H9 (cell line): ENCODE results near the gene HAUS7. TPM values are rescaled to one million over a fixed set of nuclear protein-coding genes. Genes with fewer than 3 reads are reported as not detected.

ENCODE experiments used
- DNase-seq: peaks from one replicate; pipeline ENCODE4 v3.0.0-alpha.2; 2017
- H2AFZ ChIP-seq: one replicate; pipeline ENCODE4 v1.6.1; 2013; ENCODE audit warnings: mild to moderate bottlenecking, low read length, control low read depth, moderate library complexity
- H2AK5ac ChIP-seq: 2 replicates; pipeline ENCODE4 v1.6.1; 2013; ENCODE audit warnings: low read length, control low read depth, mixed read lengths; ENCODE audit not compliant: insufficient read length
- H2BK120ac ChIP-seq: one replicate; pipeline ENCODE4 v1.6.1; 2013; ENCODE audit warnings: low read depth, mild to moderate bottlenecking, low read length, control low read depth, inconsistent platforms; ENCODE audit not compliant: poor library complexity, severe bottlenecking
- H2BK12ac ChIP-seq: 2 replicates; pipeline ENCODE4 v1.6.1; 2013; ENCODE audit warnings: low read length, control low read depth, mixed read lengths, low read depth; ENCODE audit not compliant: insufficient read length
- H2BK15ac ChIP-seq: 2 replicates; pipeline ENCODE4 v1.6.1; 2013; ENCODE audit warnings: low read depth, low read length, control low read depth
- H2BK20ac ChIP-seq: one replicate; pipeline ENCODE4 v1.6.1; 2013; ENCODE audit warnings: low read depth, mild to moderate bottlenecking, low read length, control low read depth, inconsistent platforms; ENCODE audit not compliant: poor library complexity, severe bottlenecking
- H2BK5ac ChIP-seq: 2 replicates; pipeline ENCODE4 v1.6.1; 2013; ENCODE audit warnings: low read length, control low read depth, mixed read lengths; ENCODE audit not compliant: insufficient read length
- H3K14ac ChIP-seq: 2 replicates; pipeline ENCODE4 v1.6.1; 2013; ENCODE audit warnings: low read length, control low read depth; ENCODE audit not compliant: insufficient read depth
- H3K18ac ChIP-seq: 2 replicates; pipeline ENCODE4 v1.6.1; 2013; ENCODE audit warnings: low read depth, mild to moderate bottlenecking, mixed read lengths, low read length, control low read depth; ENCODE audit not compliant: insufficient read length
- H3K23ac ChIP-seq: 2 replicates; pipeline ENCODE4 v1.6.1; 2013; ENCODE audit warnings: low read length, control low read depth, mixed read lengths, low read depth; ENCODE audit not compliant: insufficient read length
- H3K23me2 ChIP-seq: 2 replicates; pipeline ENCODE4 v1.6.1; 2013; ENCODE audit warnings: low read depth, mild to moderate bottlenecking, mixed read lengths, low read length, control low read depth; ENCODE audit not compliant: insufficient read length, poor library complexity, severe bottlenecking
- H3K27ac ChIP-seq: 2 replicates; pipeline ENCODE4 v1.5.1; 2013; ENCODE audit warnings: low read length, control low read depth, mixed read lengths, low read depth; ENCODE audit not compliant: insufficient read length
- H3K27me3 ChIP-seq: 2 replicates; pipeline ENCODE4 v1.6.1; 2013; ENCODE audit warnings: low read length, control low read depth, inconsistent platforms; ENCODE audit not compliant: insufficient read depth
- H3K4ac ChIP-seq: 2 replicates; pipeline ENCODE4 v1.6.1; 2013; ENCODE audit warnings: low read depth, mild to moderate bottlenecking, control low read depth, inconsistent platforms, low read length, moderate library complexity
- H3K4me1 ChIP-seq: 2 replicates; pipeline ENCODE4 v1.6.1; 2013; ENCODE audit warnings: low read length, control low read depth, inconsistent platforms; ENCODE audit not compliant: insufficient read depth
- H3K4me2 ChIP-seq: 2 replicates; pipeline ENCODE4 v1.6.1; 2013; ENCODE audit warnings: low read length, control low read depth, mixed read lengths; ENCODE audit not compliant: insufficient read length, insufficient read depth
- H3K56ac ChIP-seq: 2 replicates; pipeline ENCODE4 v1.6.1; 2013; ENCODE audit warnings: low read depth, mild to moderate bottlenecking, mixed read lengths, low read length, control low read depth; ENCODE audit not compliant: insufficient read length
- H3K79me1 ChIP-seq: 2 replicates; pipeline ENCODE4 v1.6.1; 2013; ENCODE audit warnings: low read depth, mild to moderate bottlenecking, moderate library complexity, low read length, control low read depth, inconsistent platforms; ENCODE audit not compliant: insufficient read depth, poor library complexity, severe bottlenecking
- H3K79me2 ChIP-seq: 2 replicates; pipeline ENCODE4 v1.6.1; 2013; ENCODE audit warnings: low read length, control low read depth, inconsistent platforms; ENCODE audit not compliant: insufficient read depth
- H3K9ac ChIP-seq: 2 replicates; pipeline ENCODE4 v1.6.1; 2013; ENCODE audit warnings: low read length, control low read depth, mixed read lengths; ENCODE audit not compliant: insufficient read length; ENCODE audit errors: extremely low read depth
- H3K9me3 ChIP-seq: one replicate; pipeline ENCODE4 v1.6.1; 2013; ENCODE audit warnings: low read depth, low read length, inconsistent platforms; ENCODE audit not compliant: control insufficient read depth
- H3T11ph ChIP-seq: one replicate; pipeline ENCODE4 v1.6.1; 2013; ENCODE audit warnings: mild to moderate bottlenecking, low read length, control low read depth, inconsistent platforms
- H4K20me1 ChIP-seq: one replicate; pipeline ENCODE4 v1.6.1; 2013; ENCODE audit not compliant: control insufficient read depth, insufficient read length, insufficient read depth
- H4K5ac ChIP-seq: 2 replicates; pipeline ENCODE4 v1.6.1; 2013; ENCODE audit warnings: low read depth, mild to moderate bottlenecking, mixed read lengths, low read length, control low read depth; ENCODE audit not compliant: insufficient read length
- H4K8ac ChIP-seq: replicated peaks from 2 replicates; pipeline ENCODE4 v1.6.1; 2013; ENCODE audit warnings: low read length, control low read depth, mixed read lengths, low read depth; ENCODE audit not compliant: insufficient read length
- H4K91ac ChIP-seq: 2 replicates; pipeline ENCODE4 v1.6.1; 2013; ENCODE audit warnings: low read depth, mild to moderate bottlenecking, moderate library complexity, mixed read lengths, low read length, control low read depth; ENCODE audit not compliant: insufficient read length
- H3K27ac Mint-ChIP-seq, 3 experiments: 2 replicates in 2 of 3; 3 replicates in 1 of 3; pipeline ENCODE4 v1.8.0; 2020 to 2021; ENCODE audit warnings: mixed read lengths in 3 of 3, mild to moderate bottlenecking in 1 of 3, moderate library complexity in 1 of 3
- H3K27me3 Mint-ChIP-seq: 2 replicates; pipeline ENCODE4 v1.8.0; 2021; ENCODE audit warnings: low read depth, mild to moderate bottlenecking, moderate library complexity, mixed read lengths
- H3K36me3 Mint-ChIP-seq, 3 experiments: 2 replicates in 2 of 3; 3 replicates in 1 of 3; pipeline ENCODE4 v1.8.0; 2020 to 2021; ENCODE audit warnings: low read depth in 3 of 3, mixed read lengths in 3 of 3; ENCODE audit not compliant: insufficient read depth in 1 of 3
- H3K4me1 Mint-ChIP-seq, 2 experiments: 2 replicates each; pipeline ENCODE4 v1.8.0; 2020; ENCODE audit warnings: mixed read lengths in 2 of 2
- H3K4me3 Mint-ChIP-seq, 2 experiments: 2 replicates in 1 of 2; 3 replicates in 1 of 2; pipeline ENCODE4 v1.8.0; 2020 to 2021; ENCODE audit warnings: mild to moderate bottlenecking in 2 of 2, mixed read lengths in 2 of 2, moderate library complexity in 1 of 2
- H3K9me3 Mint-ChIP-seq, 2 experiments: 2 replicates in 1 of 2; 3 replicates in 1 of 2; pipeline ENCODE4 v1.8.0; 2020; ENCODE audit warnings: mild to moderate bottlenecking in 2 of 2, mixed read lengths in 2 of 2, moderate library complexity in 1 of 2
- CTCF ChIP-seq: fragments of 200-600 bp; sonication (generic); conservative IDR thresholded peaks from 3 replicates; pipeline ENCODE4 v1.8.0; 2021; ENCODE audit warnings: antibody characterized with exemption, mild to moderate bottlenecking
- WGBS: extraction: QIAGEN DNeasy Blood & Tissue Kit; methylation state at CpG from one replicate; pipeline ENCODE4 v1.1.7; 2013; ENCODE audit warnings: missing lambda C conversion rate, low lambda C conversion rate, mixed read lengths; ENCODE audit not compliant: insufficient read length; ENCODE audit errors: extremely low coverage; 5-methylcytosine and 5-hydroxymethylcytosine counted together
- total RNA-seq: library from RNA; stranded (reverse); gene quantifications from 2 replicates; pipeline ENCODE4 v1.2.1, GENCODE V29; 2021

HAUS7 gene
- total RNA-seq, 1 experiment from 2014 or later, result 45.3 TPM

DNA sequence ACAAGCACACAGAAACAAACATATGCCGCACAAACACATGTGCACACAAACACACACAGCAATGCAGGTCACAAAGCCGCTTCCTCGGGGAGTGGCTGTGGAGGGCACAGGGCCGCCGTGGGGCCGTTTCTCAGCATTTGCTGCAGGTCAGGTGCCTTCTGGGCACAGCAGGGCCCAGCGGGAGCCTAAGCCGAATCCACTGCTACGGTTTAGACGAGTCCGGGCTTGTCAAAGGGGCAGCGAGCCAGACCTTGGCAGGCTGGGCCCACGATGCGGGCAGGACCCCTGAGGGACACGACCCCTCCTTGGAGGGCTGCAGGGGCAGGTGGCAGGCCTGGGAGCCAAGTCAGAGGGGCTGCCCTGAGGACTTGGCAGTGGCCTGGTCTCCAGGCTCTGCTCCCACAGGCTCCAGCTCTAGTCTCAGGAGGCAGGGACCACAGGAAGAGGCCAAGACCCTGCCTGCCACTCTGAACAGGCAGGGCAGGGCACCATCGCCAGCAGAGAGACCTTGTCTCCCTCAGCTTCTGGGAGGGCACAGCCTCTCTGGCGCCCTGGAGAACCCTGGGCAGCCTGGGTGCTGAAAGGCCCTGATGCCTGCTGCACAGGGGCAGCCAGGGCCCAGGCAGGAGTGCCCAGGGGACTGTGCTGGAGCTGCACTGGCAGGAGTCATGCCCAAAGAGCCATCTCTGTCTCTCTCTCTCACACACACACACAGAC, 41.6 kb upstream of the HAUS7 start:
- no peaks in the 10 kb centered on the region for H3K79me1 ChIP-seq
- no peak overlapping the region for H4K5ac ChIP-seq
- H2BK5ac ChIP-seq, result no peak overlapping the region
- no peak for TF ChIP-seq CTCF
- no peak for DNase-seq
- no peak overlapping the region for H4K91ac ChIP-seq
- peaks cover 2% of the 10 kb centered on the region; the same call in 1 of the 2 replicates for H3K27me3 ChIP-seq
- H3K18ac ChIP-seq, result no peak overlapping the region
- no peak overlapping the region; the same call in 1 of the 2 replicates for H3K14ac ChIP-seq
- WGBS, result no CpG with 5 or more reads among the region's 17 CpGs
- H3K4me3 Mint-ChIP-seq, result no peak overlapping the region
- H3K27ac ChIP-seq, result no peak overlapping the region
- H3K9ac ChIP-seq, result no peak overlapping the region
- no peak overlapping the region for H2AK5ac ChIP-seq
- H2BK12ac ChIP-seq, result no peak overlapping the region
- H3K23me2 ChIP-seq, result no peaks in the 10 kb centered on the region
- H4K20me1 ChIP-seq, result peaks cover 2% of the 10 kb centered on the region
- no peak overlapping the region for H3T11ph ChIP-seq
- no peak overlapping the region for H2AFZ ChIP-seq
- H3K4me1 Mint-ChIP-seq, result peaks cover 2 to 6% of the 10 kb centered on the region in 2 experiments; a peak in 2 of 4 replicates
- peaks cover 53% of the 10 kb centered on the region in 2 experiments for H3K9me3 Mint-ChIP-seq
- no peak overlapping the region for H3K56ac ChIP-seq
- no peak overlapping the region for H3K27ac Mint-ChIP-seq
- H2BK120ac ChIP-seq, result no peak overlapping the region
- H3K4me2 ChIP-seq, result no peak overlapping the region
- no peak overlapping the region for H2BK20ac ChIP-seq
- no peaks in the 10 kb centered on the region for H3K79me2 ChIP-seq
- no peak overlapping the region for H2BK15ac ChIP-seq
- peaks cover 21% of the 10 kb centered on the region for H3K27me3 Mint-ChIP-seq
- no peak overlapping the region for H4K8ac ChIP-seq
- H3K9me3 ChIP-seq, result peaks cover 21% of the 10 kb centered on the region
- H3K23ac ChIP-seq, result no peak overlapping the region
- H3K4me1 ChIP-seq, result no peaks in the 10 kb centered on the region
- no peak overlapping the region for H3K4ac ChIP-seq
- peaks cover 0 to 4% (median 4%) of the 10 kb centered on the region in 3 experiments; a peak in 4 of 7 replicates for H3K36me3 Mint-ChIP-seq
